ENCODE measurements around the gene SYF2.

SYF2 gene

DNA sequence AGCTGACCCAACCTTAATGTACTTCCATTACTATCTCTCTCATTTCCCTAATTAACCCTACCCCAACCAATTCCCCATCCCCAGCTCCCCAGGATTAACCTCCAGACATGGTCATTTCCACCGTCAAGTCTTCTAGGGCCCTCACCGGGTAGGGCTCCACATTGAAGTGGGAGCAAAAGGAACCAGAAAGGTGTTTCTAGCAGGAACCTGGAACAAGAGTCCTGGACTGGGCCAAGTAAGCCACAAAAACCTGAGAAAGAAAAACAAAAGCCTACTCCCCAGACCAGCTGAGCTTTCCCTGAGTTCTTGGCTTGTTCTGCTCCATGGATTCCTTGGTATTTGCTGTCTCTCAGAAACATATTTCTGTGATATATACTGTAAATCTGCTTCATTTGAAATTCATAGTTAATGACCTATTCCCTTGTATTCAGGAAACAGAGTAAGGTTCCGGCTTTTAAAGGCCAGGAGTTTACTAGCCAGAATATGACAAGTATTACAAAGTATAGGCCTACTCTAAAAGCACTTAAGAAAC lies 58.4 kb downstream of the SYF2 start:
- H3K4me1 ChIP-seq (ENCODE audit: control insufficient read depth in 1 of 2, insufficient read depth in 1 of 2, low read depth in 1 of 2, low read length in 1 of 2), result no peaks in the 10 kb centered on the region
- H3K4me3 ChIP-seq (ENCODE audit: low read depth in 1 of 2, low read length in 1 of 2), result no peak overlapping the region
- H3K36me3 ChIP-seq, result no peaks in the 10 kb centered on the region
- H3K27me3 ChIP-seq, result no peaks in the 10 kb centered on the region
- H3K9me3 ChIP-seq, result no peaks in the 10 kb centered on the region
- TF ChIP-seq, protein P1, sequence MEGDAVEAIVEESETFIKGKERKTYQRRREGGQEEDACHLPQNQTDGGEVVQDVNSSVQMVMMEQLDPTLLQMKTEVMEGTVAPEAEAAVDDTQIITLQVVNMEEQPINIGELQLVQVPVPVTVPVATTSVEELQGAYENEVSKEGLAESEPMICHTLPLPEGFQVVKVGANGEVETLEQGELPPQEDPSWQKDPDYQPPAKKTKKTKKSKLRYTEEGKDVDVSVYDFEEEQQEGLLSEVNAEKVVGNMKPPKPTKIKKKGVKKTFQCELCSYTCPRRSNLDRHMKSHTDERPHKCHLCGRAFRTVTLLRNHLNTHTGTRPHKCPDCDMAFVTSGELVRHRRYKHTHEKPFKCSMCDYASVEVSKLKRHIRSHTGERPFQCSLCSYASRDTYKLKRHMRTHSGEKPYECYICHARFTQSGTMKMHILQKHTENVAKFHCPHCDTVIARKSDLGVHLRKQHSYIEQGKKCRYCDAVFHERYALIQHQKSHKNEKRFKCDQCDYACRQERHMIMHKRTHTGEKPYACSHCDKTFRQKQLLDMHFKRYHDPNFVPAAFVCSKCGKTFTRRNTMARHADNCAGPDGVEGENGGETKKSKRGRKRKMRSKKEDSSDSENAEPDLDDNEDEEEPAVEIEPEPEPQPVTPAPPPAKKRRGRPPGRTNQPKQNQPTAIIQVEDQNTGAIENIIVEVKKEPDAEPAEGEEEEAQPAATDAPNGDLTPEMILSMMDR (IDR thresholded peaks at IDR 0.05), result no peak
- H3K27ac ChIP-seq, result no peak overlapping the region

Data from neutrophil (primary cell).